MM.1S (cell line): ENCODE results near the gene AP3S1.

ENCODE experiments used
- CTCF ChIP-seq: fragments of 300-600 bp; sonication (generic); IDR thresholded peaks from 2 replicates; pipeline ENCODE4 v1.5.1; 2016; ENCODE audit warnings: antibody characterized with exemption, low read length, mixed read lengths
- EZH2 ChIP-seq: fragments of 300-600 bp; sonication (generic); optimal IDR thresholded peaks from 2 replicates; pipeline ENCODE3; 2017; ENCODE audit warnings: low read depth, mild to moderate bottlenecking, antibody characterized with exemption, low read length, mixed read lengths
- EZH2phosphoT487 ChIP-seq: fragments of 300-600 bp; sonication (generic); IDR thresholded peaks from 2 replicates; pipeline ENCODE4 v1.6.1; 2018; ENCODE audit warnings: antibody characterized with exemption, low read length

DNA sequence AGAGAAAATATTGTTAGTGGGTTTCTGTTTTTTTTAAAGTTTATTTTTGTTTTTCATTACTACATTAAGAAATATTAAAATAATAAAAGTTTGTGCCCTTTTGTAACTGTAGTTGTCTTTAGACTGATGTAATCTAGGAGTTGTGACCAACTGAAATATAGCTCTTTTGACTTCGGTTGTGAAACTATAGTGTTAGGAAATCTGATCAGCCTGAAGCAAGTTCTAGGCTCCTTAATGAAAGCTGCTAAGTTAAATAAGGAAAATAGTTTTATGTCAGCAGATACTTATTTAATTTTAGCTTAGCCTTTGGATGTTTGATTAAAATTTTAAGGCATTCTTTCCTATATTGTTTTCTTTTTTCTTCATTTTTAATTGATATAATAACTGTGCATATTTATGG is 14.2 kb downstream of the AP3S1 start:
- no peak for TF ChIP-seq CTCF
- no peak for TF ChIP-seq EZH2
- TF ChIP-seq EZH2phosphoT487: no peak
